Measurements from ENCODE around the gene NEDD4L.

The NEDD4L gene

GRCh38 chr18:58391932-58392323, 347.9 kb downstream of the NEDD4L start:
- Histone ChIP-seq H3K27ac (peak overlapping the region in 4 of 21 experiments; percentile 28 to 49 (median 40)), H3K4me3 (no peak overlapping the region)

- Histone ChIP-seq H3K4me3 (no peak overlapping the region), H3K27ac (peak overlapping the region in 5 of 21 experiments; percentile 4 to 46 (median 17))
These were observed 348.4 kb downstream of the NEDD4L start for GRCh38 chr18:58392324-58393000.

DNA sequence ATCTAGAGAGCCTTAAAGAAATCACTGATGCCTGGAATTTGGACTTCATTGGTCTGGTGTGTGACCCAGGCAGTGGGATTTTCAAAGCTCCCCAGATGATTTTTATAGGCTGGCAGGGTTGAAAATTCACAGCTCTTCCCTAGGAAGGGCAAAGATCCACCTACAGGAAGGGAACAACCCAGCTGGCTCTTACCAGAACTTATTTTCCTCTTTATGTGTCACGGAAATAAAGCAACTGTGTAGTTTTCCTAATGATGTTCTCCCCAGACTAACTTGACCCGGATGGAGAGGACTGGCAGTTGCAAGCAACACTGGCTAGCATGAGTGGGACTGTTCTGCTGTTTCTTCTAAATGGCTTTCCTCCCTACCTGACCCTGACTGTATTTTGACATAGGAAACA, 349.3 kb downstream of the NEDD4L start:
- no peak overlapping the region for H3K4me3 ChIP-seq
- peak overlapping the region in 3 of 21 experiments; percentile 14 to 43 (median 17) for H3K27ac ChIP-seq

- Histone ChIP-seq H3K27ac (no peak overlapping the region), H3K4me3 (no peak overlapping the region)
These were observed 350.0 kb downstream of the NEDD4L start for GRCh38 chr18:58394046-58394445.

- Histone ChIP-seq H3K27ac (no peak overlapping the region), H3K4me3 (no peak overlapping the region)
These were observed 350.8 kb downstream of the NEDD4L start for GRCh38 chr18:58394602-58395425.

- Histone ChIP-seq H3K4me3 (no peak overlapping the region), H3K27ac (no peak overlapping the region)
These were observed 352.1 kb downstream of the NEDD4L start for GRCh38 chr18:58396144-58396543.

- no peak overlapping the region for H3K27ac ChIP-seq
- H3K4me3 ChIP-seq: no peak overlapping the region
These were observed 352.9 kb downstream of the NEDD4L start for GRCh38 chr18:58396966-58397365.

GRCh38 chr18:58397385-58398132, 353.5 kb downstream of the NEDD4L start:
- Histone ChIP-seq H3K4me3 (no peak overlapping the region), H3K27ac (no peak overlapping the region)

GRCh38 chr18:58398648-58399398, 354.8 kb downstream of the NEDD4L start:
- H3K27ac ChIP-seq: no peak overlapping the region

GRCh38 chr18:58400331-58400870, 356.4 kb downstream of the NEDD4L start:
- no peak overlapping the region for H3K27ac ChIP-seq

More at GRCh38 chr18:58398648-58399398, 354.8 kb downstream of the NEDD4L start:
- no peak overlapping the region for H3K4me3 ChIP-seq

DNA sequence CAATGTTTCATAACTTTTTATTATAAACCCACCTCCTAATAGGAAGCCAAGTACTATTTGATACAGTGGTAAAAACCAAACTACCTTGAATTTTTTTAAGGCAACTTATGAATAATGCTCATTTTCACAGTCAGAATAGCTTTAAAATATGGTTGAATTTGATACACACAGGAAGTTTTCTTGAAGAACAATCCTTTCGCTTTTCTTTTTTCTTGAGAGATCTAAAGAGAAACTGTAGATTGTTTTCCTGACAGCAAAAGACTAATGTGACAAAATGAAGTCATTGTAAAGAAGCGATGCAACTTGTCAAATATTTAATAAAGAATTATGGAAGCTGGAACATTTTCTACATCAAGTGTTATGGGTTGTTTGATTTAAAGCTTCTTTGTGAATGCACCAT, 357.2 kb downstream of the NEDD4L start:
- no peak overlapping the region for H3K4me3 ChIP-seq
- no peak overlapping the region for H3K27ac ChIP-seq

More at GRCh38 chr18:58400331-58400870, 356.4 kb downstream of the NEDD4L start:
- no peak overlapping the region for H3K4me3 ChIP-seq

DNA sequence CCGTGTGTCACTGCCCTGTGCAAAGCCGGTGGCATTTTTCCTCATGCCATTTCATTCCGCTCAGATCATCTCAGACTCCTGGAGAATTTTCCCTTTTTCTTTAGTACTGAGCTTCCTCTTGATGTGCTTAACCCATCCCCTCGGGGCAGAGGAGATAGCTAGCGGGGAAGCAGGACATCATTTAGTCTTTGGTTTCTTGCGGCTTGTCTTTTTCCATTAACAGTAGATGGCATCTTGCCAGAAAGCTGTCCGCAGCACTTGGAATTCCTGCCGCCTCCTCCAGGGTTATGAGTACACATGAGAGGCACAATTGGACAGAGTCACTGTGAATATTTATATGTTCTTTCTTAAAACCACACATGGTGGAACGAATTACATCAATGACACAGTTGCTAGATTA, 358.2 kb downstream of the NEDD4L start:
- Histone ChIP-seq H3K4me3 (no peak overlapping the region), H3K27ac (peak overlapping the region in 1 of 21 experiments; percentile 1)

DNA sequence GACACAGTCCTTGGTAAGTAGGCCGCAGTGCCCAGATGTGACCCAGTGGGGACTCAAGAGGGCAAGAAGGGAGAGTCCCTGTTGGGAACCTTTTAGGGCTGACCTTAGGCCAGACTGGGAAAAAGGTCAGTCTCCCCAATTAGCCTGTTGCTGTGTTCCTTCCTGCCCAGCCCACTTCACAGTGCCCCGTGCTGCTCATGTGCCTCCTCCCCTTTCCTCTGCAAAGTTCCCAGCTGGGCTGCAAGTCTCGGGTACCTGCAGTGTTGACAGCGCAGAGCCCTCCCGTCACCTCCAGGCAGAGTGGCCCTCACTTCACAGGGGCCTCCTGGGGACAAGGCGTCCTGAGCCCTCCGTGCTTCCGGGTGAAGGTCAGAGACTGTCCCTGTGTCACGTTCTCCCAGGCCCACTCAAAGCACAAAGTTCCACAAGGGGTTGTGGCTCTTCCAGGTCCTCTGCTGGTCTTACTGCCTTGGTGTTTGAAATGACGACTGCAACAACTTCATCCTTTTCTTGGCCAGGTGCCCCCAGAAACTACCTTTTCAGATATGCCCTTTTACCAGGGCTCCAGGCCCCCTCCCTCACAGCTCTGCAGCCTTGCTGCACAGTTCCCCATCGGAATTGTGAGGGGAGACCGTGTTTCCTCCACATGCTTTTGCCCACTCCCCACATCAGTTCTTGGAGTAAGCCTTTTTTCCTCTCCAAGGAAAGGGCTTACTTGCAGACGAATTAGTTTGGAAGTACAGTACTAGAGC, 359.1 kb downstream of the NEDD4L start:
- Histone ChIP-seq H3K4me3 (no peak overlapping the region), H3K27ac (peak overlapping the region in 2 of 21 experiments; percentile 1 to 21)

GRCh38 chr18:58403799-58404455, 359.9 kb downstream of the NEDD4L start:
- H3K27ac ChIP-seq: no peak overlapping the region
- no peak overlapping the region for H3K4me3 ChIP-seq

DNA sequence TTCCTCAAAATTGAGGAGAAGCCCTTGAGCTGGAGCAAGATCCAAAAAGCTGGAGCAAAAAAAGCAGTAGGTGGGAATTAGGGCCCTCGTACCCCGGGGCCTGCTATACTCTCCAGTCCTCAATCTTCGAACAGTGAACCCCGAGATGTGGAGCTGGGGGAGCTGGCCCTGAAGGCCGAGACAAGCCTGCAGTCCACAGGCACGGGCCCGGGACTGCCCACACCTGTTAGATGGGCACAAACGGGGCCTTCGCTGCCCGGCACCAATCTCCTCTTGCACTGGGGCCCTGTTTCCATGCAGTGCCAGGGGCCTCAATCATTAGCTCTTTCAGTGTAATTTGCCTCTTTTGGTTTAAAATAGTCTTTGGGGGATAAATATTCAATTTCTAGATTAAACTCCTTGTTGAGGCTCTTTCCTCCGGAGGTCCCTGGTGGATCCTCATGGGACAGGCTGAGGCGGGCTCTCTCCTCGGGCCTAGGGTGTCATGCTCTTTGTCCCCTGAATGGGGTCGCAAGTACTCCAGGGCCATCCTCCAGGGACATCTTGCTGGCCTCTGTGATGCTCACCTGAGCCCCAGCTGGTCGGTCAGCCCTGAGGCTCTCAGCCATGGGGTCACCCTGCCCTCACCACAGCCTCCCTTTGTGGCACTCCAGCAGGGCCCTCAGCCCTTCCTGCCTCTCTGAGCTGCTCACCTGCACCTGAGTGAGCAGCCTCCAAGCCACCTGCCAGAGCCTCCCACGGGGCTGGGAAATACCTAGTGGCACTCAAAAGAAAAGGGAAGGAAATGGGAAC, 361.3 kb downstream of the NEDD4L start:
- Histone ChIP-seq H3K4me3 (no peak overlapping the region), H3K27ac (no peak overlapping the region)

- Histone ChIP-seq H3K27ac (no peak overlapping the region), H3K4me3 (no peak overlapping the region)
These were observed 363.2 kb downstream of the NEDD4L start for GRCh38 chr18:58407263-58407648.

DNA sequence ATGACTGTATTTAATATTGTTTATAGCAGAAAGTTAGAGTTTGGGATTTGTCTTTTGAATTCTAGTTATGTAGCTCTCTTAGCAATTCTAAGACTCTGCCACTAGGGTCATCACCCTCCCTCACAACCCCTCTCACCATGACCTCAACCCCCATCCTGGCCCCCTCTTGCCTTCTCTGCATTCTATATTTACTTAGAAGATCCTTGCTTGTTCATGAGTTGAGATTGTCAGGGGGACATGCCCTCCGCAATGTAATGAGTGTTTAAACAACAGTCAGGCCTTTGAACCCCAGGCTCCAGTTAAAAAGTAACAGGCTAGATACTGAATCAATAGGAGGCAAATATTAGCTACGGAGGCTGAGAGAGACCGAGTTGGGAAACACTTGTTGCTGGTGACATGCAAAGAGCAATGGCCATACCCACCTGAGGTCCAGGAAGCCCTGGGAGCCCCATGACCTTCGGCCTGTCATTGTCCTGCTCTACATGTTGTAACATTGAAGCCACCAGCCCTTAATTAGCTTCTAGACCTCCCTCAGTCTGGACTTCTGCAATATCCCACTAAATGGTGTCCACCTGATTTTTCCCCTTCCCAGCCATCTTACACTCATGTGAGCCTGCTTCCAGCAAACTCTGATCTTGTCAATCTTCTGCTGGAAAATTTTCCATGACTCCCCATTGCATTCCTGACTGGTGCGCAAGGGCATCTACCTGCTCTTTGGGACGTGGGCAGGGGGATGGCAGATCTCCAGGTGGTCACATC, 363.8 kb downstream of the NEDD4L start:
- H3K4me3 ChIP-seq: no peak overlapping the region
- no peak overlapping the region for H3K27ac ChIP-seq

All from skin epidermis (tissue), 12 donors.